ENCODE results near the gene ZBTB7B. TPM values are rescaled to one million over a fixed set of nuclear protein-coding genes. Genes with fewer than 3 reads are reported as not detected.

The ZBTB7B gene
- total RNA-seq, 3 donors from 2014 or later = 45.6 to 82.5 (median 53.4) TPM

DNA sequence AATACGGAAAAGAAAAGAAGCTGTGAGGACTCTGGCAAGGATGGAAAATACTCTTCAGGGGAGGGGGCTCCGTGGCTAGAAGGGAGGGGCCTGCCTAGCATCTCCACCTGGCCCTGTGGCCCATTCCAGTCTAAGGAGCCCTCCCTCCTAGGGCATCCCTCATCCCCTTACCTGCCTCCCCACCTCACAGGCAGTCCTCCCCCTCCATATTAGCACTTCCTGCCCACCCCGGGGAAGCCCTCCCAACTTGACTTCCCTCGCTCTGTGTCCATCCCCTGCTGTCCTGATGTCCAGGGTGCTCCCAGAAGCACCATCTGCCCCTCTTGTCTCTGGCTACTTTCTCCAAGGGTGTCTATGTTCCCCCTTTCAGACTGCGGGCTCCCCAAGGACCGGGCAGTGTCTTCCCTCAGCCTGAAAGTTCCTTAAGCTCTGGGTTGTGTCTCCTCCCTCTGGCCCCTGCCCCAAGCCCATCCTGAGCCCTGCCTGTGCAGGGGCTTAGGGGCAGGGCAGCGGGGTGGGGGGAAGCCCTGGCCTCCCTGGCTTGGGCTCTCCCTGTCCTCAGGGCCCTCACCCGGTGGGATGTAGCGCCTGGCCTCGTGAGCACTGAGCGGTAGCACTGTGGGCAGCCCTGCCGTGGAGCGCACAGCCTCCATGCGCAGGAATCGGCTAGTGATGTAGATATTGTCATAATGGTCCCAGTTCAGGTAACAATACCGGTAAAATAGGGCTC is 27.1 kb downstream of the ZBTB7B start:
- TF ChIP-seq POLR2AphosphoS5 (IDR thresholded peaks at IDR 0.05) (no peak), POLR2A (IDR thresholded peaks at IDR 0.05) (no peak)
- TF ChIP-seq, protein P1, sequence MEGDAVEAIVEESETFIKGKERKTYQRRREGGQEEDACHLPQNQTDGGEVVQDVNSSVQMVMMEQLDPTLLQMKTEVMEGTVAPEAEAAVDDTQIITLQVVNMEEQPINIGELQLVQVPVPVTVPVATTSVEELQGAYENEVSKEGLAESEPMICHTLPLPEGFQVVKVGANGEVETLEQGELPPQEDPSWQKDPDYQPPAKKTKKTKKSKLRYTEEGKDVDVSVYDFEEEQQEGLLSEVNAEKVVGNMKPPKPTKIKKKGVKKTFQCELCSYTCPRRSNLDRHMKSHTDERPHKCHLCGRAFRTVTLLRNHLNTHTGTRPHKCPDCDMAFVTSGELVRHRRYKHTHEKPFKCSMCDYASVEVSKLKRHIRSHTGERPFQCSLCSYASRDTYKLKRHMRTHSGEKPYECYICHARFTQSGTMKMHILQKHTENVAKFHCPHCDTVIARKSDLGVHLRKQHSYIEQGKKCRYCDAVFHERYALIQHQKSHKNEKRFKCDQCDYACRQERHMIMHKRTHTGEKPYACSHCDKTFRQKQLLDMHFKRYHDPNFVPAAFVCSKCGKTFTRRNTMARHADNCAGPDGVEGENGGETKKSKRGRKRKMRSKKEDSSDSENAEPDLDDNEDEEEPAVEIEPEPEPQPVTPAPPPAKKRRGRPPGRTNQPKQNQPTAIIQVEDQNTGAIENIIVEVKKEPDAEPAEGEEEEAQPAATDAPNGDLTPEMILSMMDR (IDR thresholded peaks at IDR 0.05) = no peak
- no peaks in the 10 kb centered on the region for H3K36me3 ChIP-seq
- H3K4me1 ChIP-seq = no peaks in the 10 kb centered on the region
- H3K27ac ChIP-seq = no peak overlapping the region
- no peaks in the 10 kb centered on the region for H3K9me3 ChIP-seq
- DNase-seq (ENCODE audit: low spot score in 2 of 2) = no peak
- intact Hi-C loops (cut with DNase I; ENCODE audit: low total_unique reads) = no loop called here
- no peaks in the 10 kb centered on the region for H3K27me3 ChIP-seq
- no peak overlapping the region for H3K4me3 ChIP-seq

DNA sequence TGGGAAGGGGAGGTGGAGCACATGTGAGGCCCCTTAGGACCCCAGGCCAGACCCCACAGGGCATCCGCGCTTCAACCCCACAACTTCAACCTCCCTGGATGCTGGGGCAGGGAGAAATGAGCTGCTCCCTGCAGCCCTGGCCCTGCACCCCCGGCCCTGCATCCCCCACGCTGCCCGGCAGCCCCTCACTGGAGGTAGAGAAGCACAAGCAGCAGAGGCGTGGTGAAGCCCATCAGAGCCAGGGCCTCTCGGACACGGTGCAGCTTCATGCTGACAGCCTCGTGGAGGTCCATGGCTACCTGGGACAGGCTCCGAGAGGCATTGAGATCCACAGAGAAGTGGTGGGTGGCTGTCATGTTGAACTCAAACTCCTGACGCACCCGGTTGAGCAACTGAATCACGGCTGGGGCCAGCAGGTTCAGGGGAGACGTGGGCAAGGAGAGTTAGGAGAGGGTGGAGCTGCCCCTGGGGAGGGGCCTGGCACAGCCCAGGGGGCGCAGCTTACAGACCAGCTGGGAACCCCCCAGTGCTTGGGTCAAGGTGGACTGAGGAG is 27.7 kb downstream of the ZBTB7B start:
- DNase-seq (ENCODE audit: low spot score in 2 of 2) = no peak
- intact Hi-C loops (cut with DNase I; ENCODE audit: low total_unique reads) = no loop called here
- no peak overlapping the region for H3K27ac ChIP-seq
- no peak for TF ChIP-seq POLR2A (IDR thresholded peaks at IDR 0.05)
- H3K4me3 ChIP-seq = no peak overlapping the region
- no peaks in the 10 kb centered on the region for H3K4me1 ChIP-seq
- no peaks in the 10 kb centered on the region for H3K27me3 ChIP-seq
- H3K9me3 ChIP-seq = no peaks in the 10 kb centered on the region
- no peaks in the 10 kb centered on the region for H3K36me3 ChIP-seq

DNA sequence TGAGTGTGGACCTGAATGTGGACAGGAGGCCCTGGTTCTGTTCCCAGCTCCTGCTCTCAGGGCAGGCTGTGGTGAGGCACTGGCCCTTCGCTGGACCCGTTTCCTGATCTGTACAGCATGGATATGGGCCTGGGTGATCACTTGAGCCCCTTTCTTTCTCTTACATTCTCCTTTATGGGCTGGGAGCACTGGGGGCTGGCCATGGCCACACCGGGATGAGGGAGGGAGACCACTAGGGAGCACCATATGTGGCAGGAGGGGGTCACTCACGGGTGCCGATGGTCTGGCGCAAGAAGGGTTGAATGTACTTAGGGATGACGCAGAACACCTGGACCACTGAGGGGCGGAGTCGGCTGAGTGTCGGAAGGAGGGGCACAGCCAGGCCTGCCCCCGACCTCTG is 28.3 kb downstream of the ZBTB7B start:
- no peak for DNase-seq (ENCODE audit: low spot score in 2 of 2)
- Histone ChIP-seq H3K36me3 (no peaks in the 10 kb centered on the region), H3K4me1 (no peaks in the 10 kb centered on the region), H3K27me3 (no peaks in the 10 kb centered on the region), H3K27ac (no peak overlapping the region), H3K9me3 (no peaks in the 10 kb centered on the region), H3K4me3 (no peak overlapping the region)
- TF ChIP-seq POLR2AphosphoS5 (IDR thresholded peaks at IDR 0.05) = no peak
- TF ChIP-seq POLR2A (IDR thresholded peaks at IDR 0.05) = no peak
- TF ChIP-seq, protein P1 (IDR thresholded peaks at IDR 0.05) = no peak
- intact Hi-C loops (cut with DNase I; ENCODE audit: low total_unique reads) = no loop called here

GRCh38 chr1:155032886-155033285 is 30.3 kb downstream of the ZBTB7B start:
- intact Hi-C loops (cut with DNase I; ENCODE audit: low total_unique reads) = no loop called here
- no peaks in the 10 kb centered on the region for H3K4me1 ChIP-seq
- H3K27me3 ChIP-seq = no peaks in the 10 kb centered on the region
- no peaks in the 10 kb centered on the region for H3K9me3 ChIP-seq
- TF ChIP-seq POLR2AphosphoS5 (IDR thresholded peaks at IDR 0.05) (no peak), POLR2A (IDR thresholded peaks at IDR 0.05) (no peak)
- TF ChIP-seq, protein P1 (IDR thresholded peaks at IDR 0.05) = no peak
- no peak overlapping the region for H3K4me3 ChIP-seq
- no peaks in the 10 kb centered on the region for H3K36me3 ChIP-seq
- no peak for DNase-seq (ENCODE audit: low spot score in 2 of 2)
- H3K27ac ChIP-seq = no peak overlapping the region

- Histone ChIP-seq H3K27ac (no peak within 1 kb of the TSS), H3K4me1 (peaks cover 0 to under 1% of the 10 kb centered on the region in 2 donors), H3K9me3 (no peaks in the 10 kb centered on the region), H3K27me3 (no peaks in the 10 kb centered on the region), H3K36me3 (no peaks in the 10 kb centered on the region), H3K4me3 (no peak within 1 kb of the TSS)
- no peak for DNase-seq (ENCODE audit: low spot score in 2 of 2)
- intact Hi-C loops (cut with DNase I; ENCODE audit: low total_unique reads) = no loop called here
- TF ChIP-seq POLR2A (IDR thresholded peaks at IDR 0.05) = no peak
- no peak for TF ChIP-seq POLR2AphosphoS5 (IDR thresholded peaks at IDR 0.05)
- TF ChIP-seq, protein P1 (IDR thresholded peaks at IDR 0.05) = no peak
These were observed 30.9 kb downstream of the ZBTB7B start, which contains the start of the genes DCST1 and DCST2 for GRCh38 chr1:155033524-155033923. Gene DCST1 (plus strand): TSS chr1:155033824. CDS start chr1:155034037, 213 bp downstream. Gene DCST2 (minus strand): TSS chr1:155033781. CDS start chr1:155033701, 80 bp downstream.
